ENCODE data around the gene NFATC2IP. TPM values are rescaled to one million over a fixed set of nuclear protein-coding genes. Genes with fewer than 3 reads are reported as not detected.

NFATC2IP gene
- polyA plus RNA-seq, 1 donor (not counting 4 experiments of a cell fraction or from before 2014, with no cell fraction given): 56.5 TPM

- Histone ChIP-seq H3K4me3 (ENCODE audit: control insufficient read depth in 2 of 3, extremely low read depth in 1 of 3, insufficient read depth in 2 of 3, low read depth in 1 of 3, low read length in 3 of 3) (no peak overlapping the region), H4K20me1 (ENCODE audit: control insufficient read depth, extremely low read depth, insufficient read depth, low read length) (no peaks in the 10 kb centered on the region), H3K4me1 (ENCODE audit: control insufficient read depth, extremely low read depth, insufficient read depth, low read length) (no peaks in the 10 kb centered on the region), H3K27ac (ENCODE audit: control insufficient read depth, insufficient read depth, low read length) (no peak overlapping the region), H3K4me2 (ENCODE audit: control insufficient read depth, extremely low read depth, insufficient read depth, low read depth, low read length) (no peak overlapping the region), H2AFZ (ENCODE audit: control insufficient read depth, low read length) (no peak overlapping the region), H3K27me3 (ENCODE audit: control insufficient read depth, extremely low read depth, insufficient read depth, low read length) (no peaks in the 10 kb centered on the region), H3K9me1 (ENCODE audit: control insufficient read depth, extremely low read depth, insufficient read depth, low read length) (no peaks in the 10 kb centered on the region), H3K36me3 (ENCODE audit: control insufficient read depth in 2 of 2, extremely low read depth in 1 of 2, insufficient read depth in 2 of 2, low read length in 2 of 2) (peaks cover 0 to 14% of the 10 kb centered on the region in 2 experiments), H3K9me3 (ENCODE audit: control insufficient read depth, low read depth, low read length) (peaks cover 1% of the 10 kb centered on the region), H3K79me2 (ENCODE audit: control insufficient read depth, insufficient read depth, low read length) (no peaks in the 10 kb centered on the region), H3K9ac (ENCODE audit: control insufficient read depth, extremely low read depth, insufficient read depth, low read length) (no peak overlapping the region)
- DNase-seq (ENCODE audit: low read depth, low spot score) (no peak), FAIRE-seq (no peak)
- dilution Hi-C loops (cut with MboI; ENCODE audit: extremely low pct_ligation_motif_present, low sequenced_read_pairs): no loop called here
- TF ChIP-seq EZH2 (IDR thresholded peaks at IDR 0.05; ENCODE audit: low read length) (no peak), CTCF (optimal IDR thresholded peaks at IDR 0.05 in 1 of 3, IDR thresholded peaks at IDR 0.05 in 1 of 3, conservative IDR thresholded peaks at IDR 0.05 in 1 of 3; ENCODE audit: extremely low read depth in 1 of 3, insufficient read depth in 2 of 3, low read length in 3 of 3) (no peak)
These were observed 39.8 kb downstream of the NFATC2IP start for GRCh38 chr16:28990375-28991040.

DNA sequence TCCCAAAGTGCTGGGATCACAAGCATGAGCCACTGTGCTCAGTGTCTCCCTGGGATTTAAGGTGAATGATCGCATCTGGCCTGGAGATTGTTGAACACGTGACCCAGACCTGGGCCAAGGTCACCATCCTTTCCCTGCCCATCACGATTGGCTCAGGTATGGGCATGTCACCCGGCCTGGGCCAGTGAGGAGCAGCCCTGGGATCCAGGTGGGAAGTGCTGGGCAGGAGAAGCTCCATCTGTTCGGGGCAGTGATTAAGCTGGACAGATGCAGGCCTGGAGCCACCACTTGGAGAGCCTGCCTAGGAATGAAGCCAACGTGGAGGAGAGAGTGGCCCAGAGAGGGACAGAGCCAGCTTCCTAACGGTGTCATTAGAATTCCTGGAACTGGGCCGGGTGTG lies 41.0 kb downstream of the NFATC2IP start:
- no peak overlapping the region for H3K4me2 ChIP-seq (ENCODE audit: control insufficient read depth, extremely low read depth, insufficient read depth, low read depth, low read length)
- no peaks in the 10 kb centered on the region for H4K20me1 ChIP-seq (ENCODE audit: control insufficient read depth, extremely low read depth, insufficient read depth, low read length)
- no peaks in the 10 kb centered on the region for H3K9me1 ChIP-seq (ENCODE audit: control insufficient read depth, extremely low read depth, insufficient read depth, low read length)
- no peak for FAIRE-seq
- H3K9me3 ChIP-seq (ENCODE audit: control insufficient read depth, low read depth, low read length): no peaks in the 10 kb centered on the region
- H3K4me3 ChIP-seq (ENCODE audit: control insufficient read depth in 2 of 3, extremely low read depth in 1 of 3, insufficient read depth in 2 of 3, low read depth in 1 of 3, low read length in 3 of 3): no peak overlapping the region
- peaks cover 0 to 14% of the 10 kb centered on the region in 2 experiments for H3K36me3 ChIP-seq (ENCODE audit: control insufficient read depth in 2 of 2, extremely low read depth in 1 of 2, insufficient read depth in 2 of 2, low read length in 2 of 2)
- no peaks in the 10 kb centered on the region for H3K79me2 ChIP-seq (ENCODE audit: control insufficient read depth, insufficient read depth, low read length)
- H3K9ac ChIP-seq (ENCODE audit: control insufficient read depth, extremely low read depth, insufficient read depth, low read length): no peak overlapping the region
- TF ChIP-seq CTCF (optimal IDR thresholded peaks at IDR 0.05 in 1 of 3, IDR thresholded peaks at IDR 0.05 in 1 of 3, conservative IDR thresholded peaks at IDR 0.05 in 1 of 3; ENCODE audit: extremely low read depth in 1 of 3, insufficient read depth in 2 of 3, low read length in 3 of 3): no peak
- TF ChIP-seq EZH2 (IDR thresholded peaks at IDR 0.05; ENCODE audit: low read length): no peak
- dilution Hi-C loops (cut with MboI; ENCODE audit: extremely low pct_ligation_motif_present, low sequenced_read_pairs): no loop called here
- no peak for DNase-seq (ENCODE audit: low read depth, low spot score)
- no peaks in the 10 kb centered on the region for H3K27me3 ChIP-seq (ENCODE audit: control insufficient read depth, extremely low read depth, insufficient read depth, low read length)
- no peak overlapping the region for H2AFZ ChIP-seq (ENCODE audit: control insufficient read depth, low read length)
- no peak overlapping the region for H3K27ac ChIP-seq (ENCODE audit: control insufficient read depth, insufficient read depth, low read length)
- H3K4me1 ChIP-seq (ENCODE audit: control insufficient read depth, extremely low read depth, insufficient read depth, low read length): no peaks in the 10 kb centered on the region
